Right cardiac atrium (tissue), 5 donors: ENCODE data around the gene C1orf53. TPM values are rescaled to one million over a fixed set of nuclear protein-coding genes. Genes with fewer than 3 reads are reported as not detected.
"Not testable (repeated sequence)": the region's sequence is repeated elsewhere in the genome, so short reads cannot be mapped to it uniquely, and the experiment has no call there.

Experiments
- ATAC-seq, 2 donors: fragments of 200-7000 bp; cut with Tn5 transposase; one replicate each; pipeline versions ENCODE4 v1.8.0 to v1.9.1; 2020; ENCODE audit warnings: moderate library complexity in 2 of 2, mild to moderate bottlenecking in 1 of 2
- DNase-seq, 3 donors: peaks; one replicate each; pipeline ENCODE4 v3.0.0-alpha.2; 2020
- H3K27ac ChIP-seq: one replicate; pipeline ENCODE4 v1.5.1; 2013; ENCODE audit warnings: mild to moderate bottlenecking, low read length, control low read depth, moderate library complexity
- H3K27me3 ChIP-seq: one replicate; pipeline ENCODE4 v1.6.1; 2013; ENCODE audit not compliant: control insufficient read depth, insufficient read depth
- H3K4me1 ChIP-seq: one replicate; pipeline ENCODE4 v1.6.1; 2013; ENCODE audit warnings: low read length; ENCODE audit not compliant: control insufficient read depth, insufficient read depth
- H3K4me3 ChIP-seq: one replicate; pipeline ENCODE4 v1.5.1; 2013; ENCODE audit warnings: low read length, control low read depth
- H3K9me3 ChIP-seq: one replicate; pipeline ENCODE4 v1.6.1; 2013; ENCODE audit warnings: low read length; ENCODE audit not compliant: control insufficient read depth
- WGBS: extraction: QIAGEN DNeasy Blood & Tissue Kit; methylation state at CpG from one replicate; pipeline ENCODE4 v1.1.7; 2013; 5-methylcytosine and 5-hydroxymethylcytosine counted together
- intact Hi-C, 4 donors: fragments of 100-400 bp; cut with DNase I; formaldehyde crosslinking; loops; one replicate each; pipeline versions ENCODE4 v1.11.0 to v1.14.0; 2022 to 2023
- polyA plus RNA-seq: library from polyadenylated mRNA; stranded (reverse); fragments of 200-250 nt; gene quantifications from one replicate; pipeline ENCODE4 v1.2.3, GENCODE V29; 2013
- total RNA-seq, 4 donors: library from RNA; stranded (reverse); fragmentation: NEBNext Ultra II Directional; extraction: Animal tissue kit (Norgen Biotek cat#: 25700); gene quantifications; one replicate each; pipeline ENCODE4 v1.2.1, GENCODE V29; 2021
- donor health status: healthy with polysubstance abuse.
- donor health status: DM: no; HTN: yes; CAD: no.
- donor health status: DM: no; HTN: no; CAD: no.
- donor health status: DM: no; HTN: yes; CAD: no; lungs with severe emphysema.
- donor health status: DM: yes; HTN: yes; CAD: no.

C1orf53 gene
- total and polyA plus RNA-seq, 5 donors: 4.0 to 12.7 (median 7.5) TPM

DNA sequence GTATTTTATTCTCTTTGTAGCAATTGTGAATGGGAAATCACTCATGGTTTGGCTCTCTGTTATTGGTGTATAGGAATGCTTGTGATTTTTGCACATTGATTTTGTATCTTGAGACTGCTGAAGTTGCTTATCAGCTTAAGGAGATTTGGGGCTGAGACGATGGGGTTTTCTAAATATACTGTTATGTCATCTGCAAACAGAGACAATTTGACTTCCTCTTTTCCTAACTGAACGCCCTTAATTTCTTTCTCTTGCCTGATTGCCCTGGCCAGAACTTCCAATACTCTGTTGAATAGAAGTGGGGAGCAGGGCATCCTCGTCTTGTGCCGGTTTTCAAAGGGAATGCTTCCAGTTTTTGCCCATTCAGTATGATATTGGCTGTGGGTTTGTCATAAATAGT is 22.0 kb upstream of the C1orf53 start:
- H3K4me3 ChIP-seq, ATAC-seq, H3K4me1 ChIP-seq, DNase-seq, intact Hi-C loops, H3K27ac ChIP-seq, H3K9me3 ChIP-seq, H3K27me3 ChIP-seq: not testable (repeated sequence)
- 78% methylated on average over 4 of the region's 4 CpGs for WGBS

DNA sequence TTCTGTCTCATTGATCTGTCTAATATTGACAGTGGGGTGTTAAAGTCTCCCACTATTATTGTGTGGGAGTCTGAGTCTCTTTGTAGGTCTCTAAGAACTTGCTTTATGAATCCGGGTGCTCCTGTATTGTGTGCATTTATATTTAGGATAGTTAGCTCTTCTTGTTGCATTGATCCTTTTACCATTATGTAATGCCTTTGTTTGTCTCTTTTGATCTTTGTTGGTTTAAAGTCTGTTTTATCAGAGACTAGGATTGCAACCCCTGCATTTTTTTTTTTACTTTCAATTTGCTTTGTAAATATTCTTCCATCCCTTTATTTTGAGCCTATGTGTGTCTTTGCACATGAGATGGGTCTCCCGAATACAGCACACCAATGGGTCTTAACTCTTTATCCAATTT is 20.2 kb upstream of the C1orf53 start:
- H3K27me3 ChIP-seq, DNase-seq, H3K27ac ChIP-seq, intact Hi-C loops, H3K4me1 ChIP-seq, H3K4me3 ChIP-seq, ATAC-seq, H3K9me3 ChIP-seq: not testable (repeated sequence)
- WGBS: 88% methylated on average over 2 of the region's 2 CpGs

DNA sequence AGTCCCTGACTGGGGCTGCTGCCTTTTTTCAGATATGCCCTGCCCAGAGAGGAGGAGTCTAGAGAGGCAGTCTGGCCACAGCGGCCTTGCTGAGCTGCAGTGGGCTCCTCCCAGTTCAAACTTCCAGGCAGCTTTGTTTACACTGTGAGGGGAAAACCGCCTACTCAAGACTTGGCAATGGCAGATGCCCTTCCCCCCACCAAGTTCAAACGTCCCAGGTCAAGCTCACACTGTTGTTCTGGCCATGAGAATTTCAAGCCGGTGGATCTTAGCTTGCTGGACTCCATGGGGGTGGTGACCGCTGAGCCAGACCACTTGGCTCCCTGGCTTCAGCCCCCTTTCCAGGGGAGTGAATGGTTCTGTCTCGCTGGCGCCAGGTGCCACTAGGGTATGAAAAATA is 18.3 kb upstream of the C1orf53 start:
- H3K27me3 ChIP-seq: no peaks in the 10 kb centered on the region
- H3K4me3 ChIP-seq: no peak overlapping the region
- H3K4me1 ChIP-seq: no peaks in the 10 kb centered on the region
- WGBS: 71% methylated on average over 7 of the region's 7 CpGs
- DNase-seq (no peak), ATAC-seq (no peak)
- H3K27ac ChIP-seq: no peak overlapping the region
- intact Hi-C loops: no loop called here
- no peaks in the 10 kb centered on the region for H3K9me3 ChIP-seq

DNA sequence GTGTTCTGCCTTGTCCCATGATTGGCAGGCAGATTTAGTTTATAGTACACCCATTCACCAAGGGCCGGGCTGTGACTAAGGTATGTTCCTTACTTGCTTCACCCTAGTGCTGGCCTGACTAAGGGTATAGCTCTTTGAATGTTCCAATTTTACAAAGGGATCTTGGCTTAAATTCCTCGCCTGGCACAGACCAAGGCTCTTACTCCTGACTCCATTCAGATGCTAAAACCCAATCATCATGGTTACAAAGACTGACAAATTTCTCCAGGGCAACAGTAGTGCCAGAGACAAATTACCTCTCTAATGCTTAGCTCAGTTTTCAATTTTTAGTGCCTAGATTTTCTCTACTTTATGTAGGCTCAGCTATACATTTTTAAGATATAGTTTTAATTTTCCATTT is 11.5 kb upstream of the C1orf53 start:
- DNase-seq: no peak
- WGBS: 85% methylated on average over 2 of the region's 2 CpGs
- intact Hi-C loops: no loop called here
- H3K27ac ChIP-seq: no peak overlapping the region
- no peaks in the 10 kb centered on the region for H3K9me3 ChIP-seq
- ATAC-seq: no peak
- no peaks in the 10 kb centered on the region for H3K4me1 ChIP-seq
- H3K27me3 ChIP-seq: no peaks in the 10 kb centered on the region
- H3K4me3 ChIP-seq: no peak overlapping the region

DNA sequence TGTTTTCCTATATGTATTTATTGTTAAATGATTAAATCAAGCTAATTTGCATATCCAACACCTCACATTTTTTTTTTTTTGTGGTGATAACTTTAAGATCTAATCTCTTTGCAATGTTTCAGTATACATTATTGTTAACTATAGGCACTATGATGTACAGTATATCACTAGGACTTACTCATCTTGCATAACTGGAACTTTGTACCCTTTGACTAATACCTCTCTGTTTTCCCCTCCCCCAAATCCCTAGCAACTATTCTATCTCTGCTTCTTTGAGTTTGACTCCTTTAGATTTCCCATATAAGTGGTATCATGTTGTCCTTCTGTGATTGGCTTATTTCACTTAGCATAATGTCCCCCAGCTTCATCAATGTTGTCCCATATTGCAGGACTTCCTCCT is 9.7 kb upstream of the C1orf53 start:
- Histone ChIP-seq H3K4me1 (no peaks in the 10 kb centered on the region), H3K27ac (no peak overlapping the region), H3K27me3 (no peaks in the 10 kb centered on the region), H3K9me3 (no peaks in the 10 kb centered on the region), H3K4me3 (no peak overlapping the region)
- no peak for DNase-seq
- no peak for ATAC-seq
- intact Hi-C loops: no loop called here

DNA sequence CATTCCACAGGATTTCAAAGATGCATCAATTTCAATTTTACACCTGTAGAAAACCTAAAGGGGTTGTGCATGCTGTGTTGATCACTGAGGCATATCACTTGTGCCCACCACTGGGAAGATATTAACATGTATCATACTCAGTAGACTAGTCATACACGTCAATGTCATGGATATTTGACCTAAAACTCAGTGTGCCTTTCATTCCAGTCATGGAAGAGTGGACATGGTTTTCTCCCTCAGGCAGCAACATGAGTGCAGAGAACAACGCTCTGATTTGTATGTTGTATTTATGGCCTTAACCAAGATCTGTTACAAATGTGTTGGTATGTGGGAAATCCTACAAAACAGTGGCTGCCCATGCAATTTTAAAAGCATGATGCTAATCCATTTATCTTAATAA is 6.1 kb upstream of the C1orf53 start:
- H3K4me1 ChIP-seq: no peaks in the 10 kb centered on the region
- no peaks in the 10 kb centered on the region for H3K27me3 ChIP-seq
- H3K4me3 ChIP-seq: no peak overlapping the region
- ATAC-seq (no peak), DNase-seq (no peak)
- intact Hi-C loops: no loop called here
- no peaks in the 10 kb centered on the region for H3K9me3 ChIP-seq
- 83% methylated on average over 2 of the region's 2 CpGs for WGBS
- H3K27ac ChIP-seq: no peak overlapping the region

DNA sequence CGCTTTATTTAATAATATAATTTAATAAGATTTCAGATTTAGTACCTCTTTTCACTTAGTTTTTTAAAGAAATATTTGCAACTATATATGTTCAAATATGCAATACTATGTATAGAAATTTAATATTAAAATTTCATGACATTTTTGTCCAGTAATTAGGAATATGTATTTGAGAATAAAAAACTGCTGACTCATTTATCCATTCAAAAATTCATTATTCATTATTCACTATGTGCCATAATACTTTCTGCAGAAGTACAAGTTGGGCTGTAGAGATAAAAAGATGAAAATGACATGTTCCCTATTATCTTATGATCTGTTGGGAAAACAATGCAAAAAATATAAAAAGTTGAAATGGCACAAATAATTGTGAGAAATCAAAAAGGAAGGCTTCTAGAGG is 3.4 kb upstream of the C1orf53 start:
- no peak for ATAC-seq
- intact Hi-C loops: no loop called here
- no peaks in the 10 kb centered on the region for H3K4me1 ChIP-seq
- no peak overlapping the region for H3K4me3 ChIP-seq
- WGBS: 89% methylated on average over 1 of the region's 1 CpG
- H3K9me3 ChIP-seq: no peaks in the 10 kb centered on the region
- no peak overlapping the region for H3K27ac ChIP-seq
- no peaks in the 10 kb centered on the region for H3K27me3 ChIP-seq
- no peak for DNase-seq

DNA sequence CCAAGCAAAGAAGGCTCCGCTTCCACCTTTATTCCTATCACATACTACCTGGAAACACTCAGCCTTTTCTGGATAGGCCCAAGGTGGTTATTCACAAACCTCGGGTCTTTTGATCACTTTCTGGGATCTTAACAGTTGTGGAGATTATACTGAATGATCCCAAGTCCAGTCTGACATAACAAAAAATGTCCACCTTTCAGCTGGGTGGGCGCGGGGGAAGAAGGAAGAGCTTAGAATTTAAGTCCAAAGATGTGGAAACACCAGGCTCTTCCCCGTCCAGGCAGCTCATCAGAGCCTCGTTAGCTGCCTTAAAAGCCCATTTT is 338 bp upstream of the C1orf53 start:
- no peaks in the 10 kb centered on the region for H3K9me3 ChIP-seq
- 21% methylated on average over 6 of the region's 6 CpGs for WGBS
- no peaks in the 10 kb centered on the region for H3K4me1 ChIP-seq
- H3K27me3 ChIP-seq: no peaks in the 10 kb centered on the region
- ATAC-seq (no peak), DNase-seq (no peak)
- intact Hi-C loops: no loop called here
- peak overlapping the region; percentile 69 for H3K4me3 ChIP-seq
- peak overlapping the region; percentile 93 for H3K27ac ChIP-seq

DNA sequence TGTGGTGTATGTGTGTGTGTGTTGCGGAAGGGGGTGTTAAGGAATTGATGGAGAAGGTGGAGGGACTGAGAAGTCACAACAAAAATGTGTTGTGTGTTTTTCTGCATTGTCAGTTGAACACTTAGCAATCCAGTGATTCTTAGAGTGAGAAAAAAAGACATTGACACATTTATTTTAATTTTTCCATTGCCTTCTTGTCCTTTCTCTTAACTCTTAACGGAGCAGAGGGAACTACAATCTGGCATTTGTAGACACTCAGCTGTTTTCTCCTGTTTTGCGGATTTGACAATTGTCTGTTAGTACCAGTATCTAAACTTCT is 725 bp downstream of the C1orf53 start:
- H3K27me3 ChIP-seq: no peaks in the 10 kb centered on the region
- 31% methylated on average over 3 of the region's 3 CpGs for WGBS
- peak overlapping the region; percentile 69 for H3K4me3 ChIP-seq
- no peaks in the 10 kb centered on the region for H3K4me1 ChIP-seq
- DNase-seq (no peak), ATAC-seq (peak in 1 of 2 donors; percentile 36)
- H3K9me3 ChIP-seq: no peaks in the 10 kb centered on the region
- peak overlapping the region; percentile 25 for H3K27ac ChIP-seq
- intact Hi-C loops: no loop called here

DNA sequence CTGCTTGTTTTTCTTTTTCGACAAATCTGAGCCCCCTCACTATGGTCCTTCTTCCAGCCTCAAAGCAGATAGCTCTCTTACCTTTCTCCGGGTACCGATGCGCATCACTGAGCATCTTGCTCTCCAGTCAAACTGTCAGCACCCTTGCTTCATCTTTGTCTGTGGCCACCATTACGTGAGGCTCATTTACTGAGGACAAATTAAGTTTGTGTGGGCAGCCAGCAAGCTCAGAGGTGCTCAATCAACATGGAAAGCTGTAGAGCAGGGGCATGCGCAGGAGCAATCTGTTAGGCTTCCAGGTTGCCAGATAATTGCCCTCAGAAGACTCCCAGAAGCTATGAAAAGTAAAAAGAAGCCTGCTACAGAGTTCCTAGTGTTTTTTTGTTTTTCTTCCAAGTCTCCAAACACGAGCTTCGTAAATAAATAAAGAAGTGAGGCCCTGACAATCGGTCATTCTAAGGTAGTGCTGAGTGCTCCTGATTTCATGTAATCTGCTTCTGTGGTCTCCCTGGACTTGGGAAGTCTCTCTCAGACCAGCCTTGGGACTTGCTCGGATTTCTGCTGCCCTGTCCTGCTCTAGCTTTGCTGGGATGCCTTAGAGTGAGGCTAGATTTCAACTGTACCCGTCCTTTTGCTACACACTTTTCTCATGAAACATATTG is 1.8 kb downstream of the C1orf53 start:
- Histone ChIP-seq H3K4me1 (no peaks in the 10 kb centered on the region), H3K4me3 (no peak overlapping the region), H3K27me3 (no peaks in the 10 kb centered on the region), H3K27ac (no peak overlapping the region), H3K9me3 (no peaks in the 10 kb centered on the region)
- intact Hi-C loops: no loop called here
- ATAC-seq (no peak), DNase-seq (peak in 1 of 3 donors; percentile 3)
- 60% methylated on average over 11 of the region's 11 CpGs for WGBS

DNA sequence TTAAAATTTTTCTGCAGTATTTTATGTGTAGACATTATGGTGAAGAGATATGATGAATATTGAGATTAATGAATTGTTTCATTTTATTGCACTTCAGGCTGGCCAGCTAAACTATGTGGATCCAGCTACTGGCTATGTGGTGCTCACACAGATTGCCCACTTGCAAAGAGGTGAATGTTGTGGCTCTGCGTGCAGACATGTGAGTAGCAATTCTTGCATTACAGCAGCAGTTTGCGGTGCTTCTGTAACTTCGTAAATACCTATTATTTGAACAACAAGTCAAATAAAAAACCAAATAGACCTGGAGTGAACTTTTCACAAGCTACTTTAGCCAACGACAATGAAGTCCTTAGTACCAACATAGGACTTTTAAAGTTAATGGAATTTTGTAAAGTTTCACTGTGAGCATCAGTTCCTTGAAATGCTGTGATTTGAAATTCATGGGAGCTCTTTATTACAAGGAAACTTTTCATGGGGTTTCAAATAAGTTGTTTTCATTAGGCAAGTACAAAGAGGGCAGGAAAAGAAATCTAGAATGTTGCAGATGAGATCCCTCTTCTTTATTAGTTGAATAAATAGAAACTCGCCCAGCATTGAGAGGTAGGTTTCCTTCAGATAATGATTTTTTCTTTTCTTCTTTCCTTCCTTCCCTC is 3.4 kb downstream of the C1orf53 start:
- ATAC-seq (no peak), DNase-seq (no peak)
- Histone ChIP-seq H3K4me1 (peaks cover 3% of the 10 kb centered on the region), H3K4me3 (no peak overlapping the region), H3K27me3 (peaks cover 4% of the 10 kb centered on the region), H3K9me3 (no peaks in the 10 kb centered on the region), H3K27ac (no peak overlapping the region)
- WGBS: 56% methylated on average over 5 of the region's 5 CpGs
- intact Hi-C loops: no loop called here
